Measurements from ENCODE around the gene LAMC2. TPM values are rescaled to one million over a fixed set of nuclear protein-coding genes. Genes with fewer than 3 reads are reported as not detected.
"Not testable (repeated sequence)": the region's sequence is repeated elsewhere in the genome, so short reads cannot be mapped to it uniquely, and the experiment has no call there.

LAMC2 gene
- total RNA-seq, 1 experiment from 2014 or later, result 0.16 TPM

DNA sequence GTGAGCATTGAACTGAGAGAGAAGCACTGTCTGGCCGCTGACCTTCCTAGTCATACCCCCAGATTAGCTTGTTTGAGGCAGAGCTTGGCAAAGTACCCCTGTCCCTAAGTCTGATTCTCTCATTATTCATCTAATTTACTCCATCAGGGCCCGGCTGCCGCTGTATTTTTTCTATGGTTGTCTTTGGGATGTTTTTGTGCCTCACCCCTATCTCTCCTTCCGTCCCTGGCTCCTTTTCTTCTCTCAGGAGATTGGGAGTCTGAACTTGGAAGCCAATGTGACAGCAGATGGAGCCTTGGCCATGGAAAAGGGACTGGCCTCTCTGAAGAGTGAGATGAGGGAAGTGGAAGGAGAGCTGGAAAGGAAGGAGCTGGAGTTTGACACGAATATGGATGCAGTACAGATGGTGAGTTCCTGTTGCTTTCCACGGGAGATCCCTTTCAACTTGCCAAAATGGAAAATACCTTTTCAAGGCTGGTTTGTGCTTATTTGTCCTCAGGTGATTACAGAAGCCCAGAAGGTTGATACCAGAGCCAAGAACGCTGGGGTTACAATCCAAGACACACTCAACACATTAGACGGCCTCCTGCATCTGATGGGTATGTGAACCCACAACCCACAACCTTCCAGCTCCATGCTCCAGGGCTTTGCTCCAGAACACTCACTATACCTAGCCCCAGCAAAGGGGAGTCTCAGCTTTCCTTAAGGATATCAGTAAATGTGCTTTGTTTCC, 53.9 kb downstream of the LAMC2 start:
- no peak for DNase-seq
- no peak overlapping the region for H3K4me3 ChIP-seq
- no peaks in the 10 kb centered on the region for H3K36me3 ChIP-seq
- H3K27me3 ChIP-seq, result no peaks in the 10 kb centered on the region
- 0 out of 2 replicates have a peak, but pooled peaks cover 2% of the 10 kb centered on the region for H3K9me3 ChIP-seq

DNA sequence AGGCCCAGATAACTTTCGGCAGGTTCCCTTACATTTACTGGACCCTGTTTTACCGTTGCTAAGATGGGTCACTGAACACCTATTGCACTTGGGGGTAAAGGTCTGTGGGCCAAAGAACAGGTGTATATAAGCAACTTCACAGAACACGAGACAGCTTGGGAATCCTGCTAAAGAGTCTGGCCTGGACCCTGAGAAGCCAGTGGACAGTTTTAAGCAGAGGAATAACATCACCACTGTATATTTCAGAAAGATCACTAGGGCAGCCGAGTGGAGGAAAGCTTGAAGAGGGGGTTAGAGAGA, 54.4 kb downstream of the LAMC2 start:
- Histone ChIP-seq H3K4me3 (no peak overlapping the region), H3K36me3 (no peaks in the 10 kb centered on the region), H3K9me3 (0 out of 2 replicates have a peak, but pooled peaks cover 2% of the 10 kb centered on the region), H3K27me3 (no peaks in the 10 kb centered on the region)
- DNase-seq, result no peak

DNA sequence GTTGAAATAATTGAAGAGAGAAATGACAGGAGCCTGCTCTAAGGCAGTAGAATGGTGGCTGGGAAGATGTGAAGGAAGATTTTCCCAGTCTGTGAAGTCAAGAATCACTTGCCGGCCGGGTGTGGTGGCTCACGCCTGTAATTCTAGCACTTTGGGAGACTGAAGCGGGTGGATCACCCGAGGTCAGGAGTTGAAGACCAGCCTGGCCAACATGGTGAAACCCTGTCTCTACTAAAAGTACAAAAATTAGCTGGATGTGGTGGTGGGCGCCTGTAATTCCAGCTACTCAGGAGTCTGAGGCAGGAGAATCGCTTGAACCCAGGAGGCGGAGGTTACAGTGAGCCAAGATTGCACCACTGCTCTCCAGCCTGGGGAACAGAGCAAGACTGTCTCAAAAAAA, 54.8 kb downstream of the LAMC2 start:
- not testable (repeated sequence) for H3K27me3 ChIP-seq, DNase-seq, H3K36me3 ChIP-seq, H3K4me3 ChIP-seq, H3K9me3 ChIP-seq

DNA sequence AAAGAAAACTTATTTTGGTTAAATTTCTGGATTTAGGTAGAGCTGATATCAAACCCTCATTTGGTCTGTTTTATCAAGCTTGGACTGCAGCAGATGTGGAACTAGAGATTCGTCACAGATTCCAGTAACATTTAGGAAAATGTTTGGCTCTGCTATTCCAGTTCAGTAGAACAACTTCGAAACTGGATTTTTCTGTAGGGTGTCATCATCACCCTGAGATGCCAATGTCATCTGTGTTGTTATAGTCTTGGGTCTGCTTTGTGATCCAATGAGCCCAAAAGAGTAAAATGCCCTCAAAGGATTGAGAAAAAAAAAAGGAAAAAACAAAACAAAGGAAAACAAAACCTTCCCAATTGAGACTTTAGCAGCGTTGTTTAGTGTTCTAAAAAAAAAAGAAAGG, 55.4 kb downstream of the LAMC2 start:
- DNase-seq, result no peak
- Histone ChIP-seq H3K9me3 (peaks cover 3% of the 10 kb centered on the region; the same call in 1 of the 2 replicates), H3K4me3 (no peak overlapping the region), H3K36me3 (no peaks in the 10 kb centered on the region), H3K27me3 (no peaks in the 10 kb centered on the region)

DNA sequence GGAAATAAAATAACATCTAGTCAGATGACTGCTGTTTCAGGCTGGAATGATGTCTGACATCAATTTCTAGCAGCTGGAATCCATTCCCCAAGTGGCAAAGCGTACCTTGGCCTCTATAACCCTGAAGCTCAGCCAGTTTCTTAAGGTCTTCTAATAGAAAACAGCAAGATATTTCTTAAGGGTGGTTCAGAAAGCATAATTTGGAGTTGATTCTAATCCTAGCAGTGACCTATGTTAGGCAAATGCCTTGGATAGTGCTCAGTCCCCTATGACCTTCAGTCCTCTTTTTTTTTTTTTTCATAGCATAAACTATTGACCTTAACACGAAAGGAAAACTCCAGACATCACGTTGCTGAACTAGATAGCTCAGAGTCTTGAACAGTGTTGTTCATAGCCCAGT, 56.5 kb downstream of the LAMC2 start:
- DNase-seq, result no peak
- no peak overlapping the region for H3K4me3 ChIP-seq
- no peaks in the 10 kb centered on the region for H3K27me3 ChIP-seq
- H3K9me3 ChIP-seq, result peaks cover 5% of the 10 kb centered on the region; the same call in 1 of the 2 replicates
- H3K36me3 ChIP-seq, result no peaks in the 10 kb centered on the region

DNA sequence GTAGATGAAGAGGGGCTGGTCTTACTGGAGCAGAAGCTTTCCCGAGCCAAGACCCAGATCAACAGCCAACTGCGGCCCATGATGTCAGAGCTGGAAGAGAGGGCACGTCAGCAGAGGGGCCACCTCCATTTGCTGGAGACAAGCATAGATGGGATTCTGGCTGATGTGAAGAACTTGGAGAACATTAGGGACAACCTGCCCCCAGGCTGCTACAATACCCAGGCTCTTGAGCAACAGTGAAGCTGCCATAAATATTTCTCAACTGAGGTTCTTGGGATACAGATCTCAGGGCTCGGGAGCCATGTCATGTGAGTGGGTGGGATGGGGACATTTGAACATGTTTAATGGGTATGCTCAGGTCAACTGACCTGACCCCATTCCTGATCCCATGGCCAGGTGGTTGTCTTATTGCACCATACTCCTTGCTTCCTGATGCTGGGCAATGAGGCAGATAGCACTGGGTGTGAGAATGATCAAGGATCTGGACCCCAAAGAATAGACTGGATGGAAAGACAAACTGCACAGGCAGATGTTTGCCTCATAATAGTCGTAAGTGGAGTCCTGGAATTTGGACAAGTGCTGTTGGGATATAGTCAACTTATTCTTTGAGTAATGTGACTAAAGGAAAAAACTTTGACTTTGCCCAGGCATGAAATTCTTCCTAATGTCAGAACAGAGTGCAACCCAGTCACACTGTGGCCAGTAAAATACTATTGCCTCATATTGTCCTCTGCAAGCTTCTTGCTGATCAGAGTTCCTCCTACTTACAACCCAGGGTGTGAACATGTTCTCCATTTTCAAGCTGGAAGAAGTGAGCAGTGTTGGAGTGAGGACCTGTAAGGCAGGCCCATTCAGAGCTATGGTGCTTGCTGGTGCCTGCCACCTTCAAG, 57.3 kb downstream of the LAMC2 start:
- Histone ChIP-seq H3K27me3 (no peaks in the 10 kb centered on the region), H3K4me3 (no peak overlapping the region), H3K36me3 (no peaks in the 10 kb centered on the region), H3K9me3 (peaks cover 5% of the 10 kb centered on the region; the same call in 1 of the 2 replicates)
- DNase-seq, result no peak

DNA sequence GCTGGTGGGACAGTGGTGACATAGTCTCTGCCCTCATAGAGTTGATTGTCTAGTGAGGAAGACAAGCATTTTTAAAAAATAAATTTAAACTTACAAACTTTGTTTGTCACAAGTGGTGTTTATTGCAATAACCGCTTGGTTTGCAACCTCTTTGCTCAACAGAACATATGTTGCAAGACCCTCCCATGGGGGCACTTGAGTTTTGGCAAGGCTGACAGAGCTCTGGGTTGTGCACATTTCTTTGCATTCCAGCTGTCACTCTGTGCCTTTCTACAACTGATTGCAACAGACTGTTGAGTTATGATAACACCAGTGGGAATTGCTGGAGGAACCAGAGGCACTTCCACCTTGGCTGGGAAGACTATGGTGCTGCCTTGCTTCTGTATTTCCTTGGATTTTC, 58.4 kb downstream of the LAMC2 start:
- no peak for DNase-seq
- Histone ChIP-seq H3K4me3 (no peak overlapping the region), H3K9me3 (peaks cover 3% of the 10 kb centered on the region; the same call in 1 of the 2 replicates), H3K36me3 (no peaks in the 10 kb centered on the region), H3K27me3 (no peaks in the 10 kb centered on the region)

DNA sequence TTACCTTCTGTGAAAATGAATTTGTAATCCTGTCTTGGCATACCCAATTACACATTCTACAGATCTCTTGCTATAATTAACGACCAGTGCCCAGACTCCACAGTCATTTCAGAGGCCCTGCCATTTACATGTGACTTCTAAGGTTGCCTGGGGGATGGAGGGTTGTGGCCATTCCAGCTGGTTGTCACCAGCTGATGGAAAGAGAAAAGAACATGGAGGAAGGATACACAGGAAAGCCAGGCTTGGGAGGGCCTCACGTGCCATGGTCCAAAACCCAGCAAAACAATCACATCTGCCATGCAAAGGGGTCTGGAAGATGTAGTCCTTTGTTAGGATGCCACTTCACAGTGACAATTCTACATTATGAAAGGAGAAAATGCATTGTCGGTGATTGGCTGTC, 59.3 kb downstream of the LAMC2 start:
- no peak overlapping the region for H3K4me3 ChIP-seq
- H3K9me3 ChIP-seq, result peaks cover 12% of the 10 kb centered on the region
- H3K27me3 ChIP-seq, result no peaks in the 10 kb centered on the region
- DNase-seq, result no peak
- no peaks in the 10 kb centered on the region for H3K36me3 ChIP-seq

DNA sequence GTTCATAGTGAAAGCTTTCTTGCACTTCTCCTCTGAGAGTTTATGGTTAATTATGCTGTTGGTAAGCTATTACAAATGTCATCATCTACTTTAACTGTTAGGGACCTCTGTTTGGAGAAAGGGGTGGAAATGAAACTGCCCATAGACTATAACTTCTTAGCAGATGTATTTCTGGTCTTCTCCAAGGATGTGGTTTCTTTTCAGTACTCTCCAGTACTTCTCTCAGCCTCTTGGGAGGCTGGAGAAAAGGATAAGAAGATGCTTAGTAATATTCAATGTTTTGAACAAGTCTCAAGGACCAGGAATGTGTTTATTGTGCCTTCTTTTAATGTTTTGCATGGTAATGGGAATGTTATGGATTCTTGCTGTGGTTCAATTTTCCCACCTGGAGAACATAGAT, 60.4 kb downstream of the LAMC2 start:
- Histone ChIP-seq H3K9me3 (peaks cover 12% of the 10 kb centered on the region), H3K36me3 (no peaks in the 10 kb centered on the region), H3K4me3 (no peak overlapping the region)

DNA sequence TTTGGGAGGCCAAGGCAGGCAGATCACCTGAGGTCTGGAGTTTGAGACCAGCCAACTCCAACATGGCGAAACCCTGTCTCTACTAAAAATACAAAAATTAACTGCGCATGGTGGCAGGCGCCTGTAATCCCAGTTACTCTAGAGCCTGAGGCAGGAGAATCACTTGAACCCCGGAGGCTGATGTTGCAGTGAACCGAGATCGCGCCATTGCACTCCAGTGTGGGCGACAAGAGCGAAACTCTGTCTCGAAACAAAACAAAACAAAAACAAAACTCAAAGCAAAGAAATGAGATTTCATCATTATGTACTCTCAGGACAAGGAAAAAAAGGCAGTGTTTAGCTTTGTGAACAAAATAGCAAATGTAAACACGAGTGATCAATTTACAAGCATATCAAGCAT, 61.0 kb downstream of the LAMC2 start:
- Histone ChIP-seq H3K27me3 (no peaks in the 10 kb centered on the region), H3K4me3 (no peak overlapping the region), H3K9me3 (peaks cover 15% of the 10 kb centered on the region), H3K36me3 (no peaks in the 10 kb centered on the region)
- no peak for DNase-seq

More for the DNA sequence above, 60.4 kb downstream of the LAMC2 start:
- DNase-seq, result no peak
- H3K27me3 ChIP-seq, result no peaks in the 10 kb centered on the region

DNA sequence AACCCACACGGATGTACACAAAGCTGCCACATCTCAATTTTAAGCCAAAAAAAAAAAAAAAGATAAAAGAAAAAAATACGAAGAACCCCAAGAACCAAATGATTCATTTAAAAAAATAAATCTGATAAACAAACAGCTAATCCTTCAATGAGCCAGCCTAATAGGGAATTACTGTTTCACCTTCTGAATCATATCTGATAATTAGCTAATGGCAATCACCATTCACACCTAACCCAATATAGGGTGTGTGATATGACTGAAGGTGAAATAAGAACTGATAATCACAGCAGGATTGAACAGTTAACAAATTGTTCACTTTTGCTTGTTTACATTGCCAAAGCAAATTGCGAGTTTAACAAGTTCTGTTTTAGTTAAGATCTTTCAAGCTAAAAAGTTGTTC, 61.4 kb downstream of the LAMC2 start:
- Histone ChIP-seq H3K9me3 (peaks cover 15% of the 10 kb centered on the region), H3K4me3 (no peak overlapping the region), H3K27me3 (no peaks in the 10 kb centered on the region), H3K36me3 (no peaks in the 10 kb centered on the region)
- no peak for DNase-seq

DNA sequence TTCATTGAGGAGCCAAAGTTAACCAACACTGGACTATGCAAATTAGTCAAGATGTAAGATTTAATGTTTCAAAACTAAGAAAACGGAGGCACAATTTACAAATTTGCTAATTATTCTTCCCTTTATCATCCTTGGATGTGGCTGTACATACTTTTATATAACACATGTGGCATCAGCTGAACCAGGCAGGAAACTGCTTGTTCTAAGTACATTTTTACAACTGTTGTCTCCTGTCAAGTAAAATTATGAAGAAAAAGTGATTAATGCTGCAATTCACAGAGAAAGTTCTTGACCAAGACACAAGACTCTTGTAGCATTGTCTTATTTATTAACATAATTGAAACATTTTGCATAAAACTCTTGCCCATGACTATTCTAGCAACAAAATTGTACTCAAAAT, 61.9 kb downstream of the LAMC2 start:
- H3K36me3 ChIP-seq, result no peaks in the 10 kb centered on the region
- no peak for DNase-seq
- H3K4me3 ChIP-seq, result no peak overlapping the region
- H3K9me3 ChIP-seq, result peaks cover 15% of the 10 kb centered on the region
- no peaks in the 10 kb centered on the region for H3K27me3 ChIP-seq

DNA sequence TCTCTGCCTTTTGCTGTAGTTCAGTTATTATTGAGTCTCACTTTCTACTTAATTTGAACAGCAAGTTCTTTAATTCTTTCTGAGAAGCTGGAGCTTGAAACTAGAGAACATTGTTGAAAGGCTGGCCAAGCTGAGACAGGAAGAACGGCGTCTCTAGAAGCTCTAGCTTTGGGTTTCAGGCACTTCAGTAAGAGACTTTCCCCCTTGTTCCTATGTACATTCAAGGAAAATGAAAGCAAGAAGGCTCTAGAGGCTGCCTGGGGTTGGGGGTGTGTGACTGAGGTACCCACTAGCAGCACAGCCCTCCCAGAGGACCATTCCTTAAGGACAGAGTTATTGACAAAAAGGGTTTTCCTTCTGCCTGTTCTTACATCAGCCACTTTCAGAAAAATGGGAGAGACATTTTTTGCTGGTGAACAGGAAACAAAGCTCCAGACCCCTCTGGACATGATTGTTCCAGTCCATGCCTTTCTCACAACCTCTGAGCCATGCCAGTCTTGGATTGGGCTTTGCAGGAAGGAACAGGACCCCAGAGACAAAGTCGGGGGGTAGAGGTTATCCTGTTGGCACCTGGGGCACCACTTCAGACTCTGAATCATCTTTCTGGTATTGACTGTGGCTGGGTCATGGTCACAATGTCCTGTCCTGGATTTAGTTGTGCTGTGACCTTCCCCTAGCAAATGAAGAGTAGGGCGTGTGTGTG, 63.1 kb downstream of the LAMC2 start:
- DNase-seq, result no peak
- H3K9me3 ChIP-seq, result peaks cover 15% of the 10 kb centered on the region
- no peaks in the 10 kb centered on the region for H3K36me3 ChIP-seq
- no peaks in the 10 kb centered on the region for H3K27me3 ChIP-seq
- H3K4me3 ChIP-seq, result no peak overlapping the region

DNA sequence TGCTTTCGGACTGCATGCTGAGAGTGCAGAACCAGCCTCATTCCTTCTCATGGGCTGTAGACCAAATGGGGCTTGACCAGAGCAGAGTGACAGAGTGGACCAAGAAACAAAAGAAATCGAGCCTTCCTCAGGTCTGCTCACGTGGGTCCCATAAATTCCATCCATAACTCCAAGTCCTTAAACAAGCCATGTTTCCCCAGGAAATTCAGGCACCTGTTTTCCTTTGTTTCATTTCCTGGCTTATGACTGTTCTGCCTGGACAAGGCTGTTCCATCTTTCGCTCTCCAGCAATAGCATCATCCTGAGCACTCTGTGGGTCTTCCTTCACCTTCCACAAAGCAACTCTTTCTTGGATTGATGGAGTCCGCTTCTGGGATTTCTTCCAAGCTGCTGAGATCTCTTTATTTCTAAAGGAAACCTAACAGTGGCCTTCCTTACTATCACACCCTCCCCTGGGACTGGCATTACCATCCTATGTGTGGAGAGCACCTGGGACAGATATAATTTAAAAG, 63.9 kb downstream of the LAMC2 start:
- Histone ChIP-seq H3K9me3 (peaks cover 18% of the 10 kb centered on the region), H3K36me3 (no peaks in the 10 kb centered on the region), H3K27me3 (no peaks in the 10 kb centered on the region), H3K4me3 (no peak overlapping the region)
- DNase-seq, result no peak

DNA sequence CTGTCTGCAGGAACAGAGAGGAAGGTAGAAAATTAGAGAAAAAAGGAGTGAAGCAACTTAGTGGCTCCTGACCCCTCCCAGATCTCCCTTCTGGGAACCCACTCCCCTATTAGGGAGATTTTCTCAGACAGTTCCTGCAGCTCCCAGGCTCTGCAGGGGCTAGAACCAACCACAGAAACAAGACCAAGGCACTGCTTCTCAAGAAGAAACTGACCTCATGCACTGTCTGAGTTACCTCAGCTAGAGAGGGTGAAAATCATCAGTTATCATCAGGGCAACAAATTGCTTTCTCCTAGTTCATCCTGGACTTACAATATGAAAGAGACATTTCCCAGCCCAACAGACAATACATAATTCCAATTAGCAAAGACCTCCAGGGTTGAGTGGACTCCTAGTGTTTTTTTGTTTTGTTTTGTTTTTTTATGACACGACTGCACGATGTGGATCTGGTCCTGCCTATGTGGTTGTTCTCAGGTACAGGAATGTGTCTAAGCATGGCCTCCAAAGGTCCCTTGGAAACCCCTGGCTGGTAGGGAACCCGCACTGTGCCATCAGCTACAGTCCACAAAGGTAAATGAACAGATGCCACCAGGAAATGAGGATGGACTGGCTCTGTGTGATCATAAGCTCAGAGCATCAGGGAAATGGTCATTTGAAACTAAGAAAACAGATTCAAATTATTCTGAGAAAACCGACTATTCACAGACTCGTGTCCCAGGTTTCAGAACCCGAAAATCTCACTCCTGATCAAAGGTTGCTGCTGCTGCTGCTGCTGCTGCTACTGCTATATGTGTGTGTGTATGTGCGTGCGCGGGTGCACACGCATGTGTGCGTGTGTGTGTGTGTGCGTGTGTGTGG, 65.3 kb downstream of the LAMC2 start:
- no peak for DNase-seq
- H3K27me3 ChIP-seq, result no peaks in the 10 kb centered on the region
- peaks cover 22% of the 10 kb centered on the region for H3K9me3 ChIP-seq
- no peaks in the 10 kb centered on the region for H3K36me3 ChIP-seq
- H3K4me3 ChIP-seq, result no peak overlapping the region

DNA sequence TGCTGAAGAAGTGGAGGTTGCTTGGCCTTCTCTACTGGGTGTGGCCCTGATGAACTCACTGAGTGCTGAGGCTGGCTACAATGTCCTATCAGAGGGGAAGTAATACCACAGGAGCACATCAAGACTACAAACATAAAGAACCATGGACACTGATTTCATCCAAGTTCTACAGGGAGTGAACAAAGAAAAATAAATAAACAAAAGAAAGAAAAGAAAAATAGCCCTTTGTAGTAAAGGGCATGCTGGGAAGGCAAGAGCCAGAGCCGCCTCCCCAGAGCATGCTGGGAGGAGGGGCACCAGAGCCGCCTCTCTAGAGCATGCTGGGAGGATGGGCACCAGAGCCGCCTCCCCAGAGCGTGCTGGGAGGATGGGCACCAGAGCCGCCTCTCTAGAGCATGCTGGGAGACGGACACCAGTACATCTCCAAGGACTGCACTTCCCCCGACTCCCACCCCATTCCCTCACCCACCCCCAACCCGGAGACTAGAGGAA, 65.9 kb downstream of the LAMC2 start:
- DNase-seq, result no peak
- no peak overlapping the region for H3K4me3 ChIP-seq
- H3K27me3 ChIP-seq, result no peaks in the 10 kb centered on the region
- H3K9me3 ChIP-seq, result peaks cover 19% of the 10 kb centered on the region
- no peaks in the 10 kb centered on the region for H3K36me3 ChIP-seq

Measured in MG63 (cell line).